Loucy (cell line): Measurements from ENCODE around the gene TMEM17.
"Not testable (repeated sequence)": the region's sequence is repeated elsewhere in the genome, so short reads cannot be mapped to it uniquely, and the experiment has no call there.

Source experiments
- H2AFZ ChIP-seq: fragments of 200-600 bp; sonication (generic); 2 replicates; pipeline ENCODE4 v1.6.0; 2016; ENCODE audit warnings: antibody characterized with exemption, mild to moderate bottlenecking, low read length, moderate library complexity
- H3F3A ChIP-seq: fragments of 200-600 bp; 2 replicates; pipeline ENCODE4 v1.6.0; 2016; ENCODE audit warnings: antibody characterized with exemption, low read depth, mild to moderate bottlenecking
- H3K27me3 ChIP-seq: fragments of 200-600 bp; sonication (generic); 2 replicates; pipeline ENCODE4 v1.6.1; 2014; ENCODE audit warnings: low read length, mild to moderate bottlenecking; ENCODE audit not compliant: insufficient read depth, poor library complexity, severe bottlenecking
- H3K36me3 ChIP-seq: fragments of 200-600 bp; sonication (generic); 2 replicates; pipeline ENCODE4 v1.6.1; 2016; ENCODE audit warnings: low read length; ENCODE audit not compliant: insufficient read depth
- H3K4me1 ChIP-seq: fragments of 200-600 bp; sonication (generic); 2 replicates; pipeline ENCODE4 v1.5.1; 2014; ENCODE audit warnings: low read length, mild to moderate bottlenecking; ENCODE audit not compliant: insufficient read depth, poor library complexity, severe bottlenecking
- H3K4me2 ChIP-seq: fragments of 200-600 bp; sonication (generic); 2 replicates; pipeline ENCODE4 v1.6.0; 2014; ENCODE audit warnings: antibody characterized with exemption, low read length, low read depth, mild to moderate bottlenecking; ENCODE audit not compliant: poor library complexity, severe bottlenecking
- H3K4me3 ChIP-seq: fragments of 200-600 bp; sonication (generic); 2 replicates; pipeline ENCODE4 v1.5.1; 2014; ENCODE audit warnings: low read length, mild to moderate bottlenecking, mixed read lengths; ENCODE audit not compliant: poor library complexity, severe bottlenecking
- H3K79me2 ChIP-seq: fragments of 200-600 bp; sonication (generic); 2 replicates; pipeline ENCODE4 v1.6.1; 2014; ENCODE audit warnings: low read length; ENCODE audit not compliant: insufficient read depth
- H3K9ac ChIP-seq: fragments of 200-600 bp; sonication (generic); 2 replicates; pipeline ENCODE4 v1.6.0; 2014; ENCODE audit warnings: mild to moderate bottlenecking, low read depth, low read length, moderate library complexity; ENCODE audit not compliant: poor library complexity, severe bottlenecking
- H3K9me2 ChIP-seq: fragments of 200-600 bp; sonication (generic); replicated peaks from 2 replicates; pipeline ENCODE4 v1.6.1; 2016; ENCODE audit warnings: low read depth, low read length, mixed read lengths
- H3K9me3 ChIP-seq: fragments of 200-600 bp; sonication (generic); 2 replicates; pipeline ENCODE4 v1.6.1; 2014; ENCODE audit warnings: mild to moderate bottlenecking, antibody characterized with exemption, low read length, low read depth; ENCODE audit not compliant: insufficient read depth
- H4K20me1 ChIP-seq: fragments of 200-600 bp; sonication (generic); 2 replicates; pipeline ENCODE4 v1.6.0; 2014; ENCODE audit warnings: antibody characterized with exemption, low read length, mild to moderate bottlenecking; ENCODE audit not compliant: insufficient read depth, poor library complexity, severe bottlenecking
- EZH2phosphoT487 ChIP-seq: fragments of 200-600 bp; IDR thresholded peaks from 2 replicates; pipeline ENCODE4 v1.6.1; 2018; ENCODE audit warnings: antibody characterized with exemption, mild to moderate bottlenecking, moderate library complexity, borderline replicate concordance
- TF ChIP-seq, protein P1 (sequence below): fragments of 200-600 bp; sonication (generic); conservative IDR thresholded peaks from 2 replicates; pipeline ENCODE4 v1.5.1; 2014; ENCODE audit warnings: mild to moderate bottlenecking, antibody characterized with exemption, low read length

The TMEM17 gene

DNA sequence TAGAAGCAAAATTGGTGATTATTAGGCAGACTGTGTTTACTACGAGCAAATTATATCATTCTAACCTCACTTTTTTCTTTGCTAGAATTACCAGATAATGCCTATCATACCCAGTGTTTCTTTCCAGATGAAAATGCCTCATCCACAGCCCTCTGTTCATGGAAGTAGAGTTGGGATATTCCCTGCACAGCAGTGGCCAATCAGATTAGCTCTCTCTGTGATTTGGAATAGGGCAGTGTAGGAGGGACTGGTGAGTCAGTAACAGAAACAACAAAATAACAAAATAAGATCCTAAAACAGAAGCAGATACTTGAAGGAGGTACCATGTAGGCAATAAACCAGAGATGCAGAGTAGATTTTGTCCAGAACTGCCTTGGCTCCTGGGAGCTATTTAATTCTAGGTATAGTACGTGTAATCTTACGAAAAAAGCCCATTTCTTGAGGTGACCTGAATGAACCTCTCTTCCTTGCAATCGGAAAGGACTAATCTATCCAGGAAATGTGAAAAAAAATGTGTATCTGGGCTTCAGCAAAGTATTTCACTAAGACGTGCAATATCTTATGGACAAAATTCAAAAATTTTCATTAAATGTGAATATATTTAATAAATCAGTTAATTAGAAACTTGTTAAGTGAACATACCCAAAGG is 18.4 kb upstream of the TMEM17 start:
- Histone ChIP-seq H3K4me2 (no peak overlapping the region), H3K36me3 (no peaks in the 10 kb centered on the region), H4K20me1 (no peaks in the 10 kb centered on the region), H3K9me2 (no peaks in the 10 kb centered on the region), H3K9ac (no peak overlapping the region), H3K4me3 (no peak overlapping the region), H3K4me1 (no peaks in the 10 kb centered on the region), H3K27me3 (no peaks in the 10 kb centered on the region), H3F3A (no peaks in the 10 kb centered on the region), H2AFZ (no peak overlapping the region), H3K9me3 (no peaks in the 10 kb centered on the region), H3K79me2 (no peaks in the 10 kb centered on the region)
- TF ChIP-seq EZH2phosphoT487 = no peak
- TF ChIP-seq, protein P1, sequence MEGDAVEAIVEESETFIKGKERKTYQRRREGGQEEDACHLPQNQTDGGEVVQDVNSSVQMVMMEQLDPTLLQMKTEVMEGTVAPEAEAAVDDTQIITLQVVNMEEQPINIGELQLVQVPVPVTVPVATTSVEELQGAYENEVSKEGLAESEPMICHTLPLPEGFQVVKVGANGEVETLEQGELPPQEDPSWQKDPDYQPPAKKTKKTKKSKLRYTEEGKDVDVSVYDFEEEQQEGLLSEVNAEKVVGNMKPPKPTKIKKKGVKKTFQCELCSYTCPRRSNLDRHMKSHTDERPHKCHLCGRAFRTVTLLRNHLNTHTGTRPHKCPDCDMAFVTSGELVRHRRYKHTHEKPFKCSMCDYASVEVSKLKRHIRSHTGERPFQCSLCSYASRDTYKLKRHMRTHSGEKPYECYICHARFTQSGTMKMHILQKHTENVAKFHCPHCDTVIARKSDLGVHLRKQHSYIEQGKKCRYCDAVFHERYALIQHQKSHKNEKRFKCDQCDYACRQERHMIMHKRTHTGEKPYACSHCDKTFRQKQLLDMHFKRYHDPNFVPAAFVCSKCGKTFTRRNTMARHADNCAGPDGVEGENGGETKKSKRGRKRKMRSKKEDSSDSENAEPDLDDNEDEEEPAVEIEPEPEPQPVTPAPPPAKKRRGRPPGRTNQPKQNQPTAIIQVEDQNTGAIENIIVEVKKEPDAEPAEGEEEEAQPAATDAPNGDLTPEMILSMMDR = no peak

DNA sequence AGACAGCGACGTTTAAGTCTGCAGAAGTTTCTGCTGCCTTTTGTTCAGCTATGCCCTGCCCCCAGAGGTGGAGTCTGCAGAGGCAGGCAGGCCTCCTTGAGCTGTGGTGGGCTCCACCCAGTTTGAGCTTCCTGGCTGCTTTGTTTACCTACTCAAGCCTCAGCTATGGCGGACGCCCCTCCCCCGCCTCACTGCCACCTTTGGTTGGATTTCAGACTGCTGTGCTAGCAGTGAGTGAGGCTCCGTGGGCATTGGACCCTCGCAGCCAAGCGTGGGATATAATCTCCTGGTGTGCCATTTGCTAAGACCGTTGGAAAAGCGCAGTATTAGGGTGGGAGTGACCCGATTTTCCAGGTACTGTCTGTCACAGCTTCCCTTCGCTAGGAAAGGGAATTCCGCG is 15.1 kb upstream of the TMEM17 start:
- H3K4me3 ChIP-seq, H3K9me2 ChIP-seq, H3K27me3 ChIP-seq, H2AFZ ChIP-seq, H4K20me1 ChIP-seq, H3K4me1 ChIP-seq, H3K79me2 ChIP-seq, H3K9me3 ChIP-seq, H3K36me3 ChIP-seq, H3K9ac ChIP-seq, H3K4me2 ChIP-seq, H3F3A ChIP-seq: not testable (repeated sequence)

DNA sequence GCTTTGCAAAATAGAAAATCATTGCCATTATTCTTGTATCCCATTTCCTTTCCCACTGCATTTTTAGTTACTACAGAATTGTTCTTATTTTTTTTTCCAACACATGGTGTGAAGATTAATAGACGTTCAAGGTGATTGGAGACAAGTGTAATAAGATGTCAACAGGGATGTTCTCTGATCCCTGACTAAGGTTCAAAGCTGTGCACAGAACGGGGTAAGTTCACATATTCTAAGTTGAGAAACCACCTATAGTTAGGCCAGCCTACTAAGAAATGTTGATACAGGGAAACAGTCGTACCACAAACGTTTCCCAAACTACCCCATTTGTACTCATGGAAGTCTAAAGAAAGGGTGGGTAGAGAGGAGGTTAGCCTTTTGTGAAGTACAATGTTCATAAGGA is 6.4 kb upstream of the TMEM17 start:
- Histone ChIP-seq H2AFZ (no peak overlapping the region), H3K9me2 (no peaks in the 10 kb centered on the region), H3K27me3 (no peaks in the 10 kb centered on the region), H3K9ac (no peak overlapping the region), H4K20me1 (no peaks in the 10 kb centered on the region), H3K4me3 (no peak overlapping the region), H3K4me1 (no peaks in the 10 kb centered on the region), H3K9me3 (no peaks in the 10 kb centered on the region), H3F3A (no peaks in the 10 kb centered on the region), H3K36me3 (no peaks in the 10 kb centered on the region), H3K79me2 (no peaks in the 10 kb centered on the region), H3K4me2 (no peak overlapping the region)
- TF ChIP-seq, protein P1 = no peak
- no peak for TF ChIP-seq EZH2phosphoT487

DNA sequence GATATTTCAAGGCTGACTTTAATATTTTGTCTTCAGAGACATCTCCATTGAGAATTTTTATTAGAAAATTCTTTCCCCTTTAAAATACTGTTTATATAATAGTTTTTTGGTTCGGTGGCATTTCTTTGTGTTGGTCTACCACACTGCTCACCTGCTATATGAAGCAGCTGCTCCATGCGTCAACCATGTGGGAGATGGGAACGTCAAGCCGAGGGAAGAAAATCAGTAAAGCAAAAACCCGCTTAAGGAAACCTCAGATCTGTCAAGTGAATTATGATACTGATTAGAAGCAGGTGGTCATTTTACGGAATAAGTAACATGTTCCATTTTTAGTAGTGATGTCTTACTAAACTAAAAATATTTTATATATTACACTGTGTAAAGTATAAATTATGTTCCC is 5.6 kb upstream of the TMEM17 start:
- H3K79me2 ChIP-seq = no peaks in the 10 kb centered on the region
- no peaks in the 10 kb centered on the region for H3K36me3 ChIP-seq
- no peaks in the 10 kb centered on the region for H3K9me2 ChIP-seq
- no peak for TF ChIP-seq EZH2phosphoT487
- TF ChIP-seq, protein P1 = no peak
- H3K4me1 ChIP-seq = peaks cover under 1% of the 10 kb centered on the region
- H3F3A ChIP-seq = no peaks in the 10 kb centered on the region
- H3K4me2 ChIP-seq = no peak overlapping the region
- no peak overlapping the region for H3K4me3 ChIP-seq
- no peaks in the 10 kb centered on the region for H3K9me3 ChIP-seq
- H3K27me3 ChIP-seq = no peaks in the 10 kb centered on the region
- H3K9ac ChIP-seq = no peak overlapping the region
- H4K20me1 ChIP-seq = no peaks in the 10 kb centered on the region
- no peak overlapping the region for H2AFZ ChIP-seq
